ENCODE data around the gene TECTB.

Gene TECTB

DNA sequence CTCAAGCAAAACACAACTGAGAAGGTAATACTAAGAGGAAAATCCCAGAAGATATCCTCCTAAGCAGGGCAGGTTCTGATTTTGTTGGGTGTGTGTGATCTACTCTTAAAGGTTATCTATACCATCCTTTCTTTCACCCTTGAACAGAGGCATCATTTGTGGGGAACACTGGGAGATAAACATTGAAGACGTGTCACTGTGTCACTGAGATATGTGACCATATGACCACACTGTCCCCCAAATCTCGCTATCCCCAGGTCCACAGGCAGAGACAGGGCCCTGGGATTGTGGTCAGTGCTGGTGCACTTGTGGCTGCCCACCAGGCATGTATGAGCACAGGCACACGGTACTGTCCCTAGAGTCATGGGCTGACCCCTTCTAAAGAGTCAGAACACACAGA is 30.0 kb downstream of the TECTB start:
- DNase-seq: no peak

DNA sequence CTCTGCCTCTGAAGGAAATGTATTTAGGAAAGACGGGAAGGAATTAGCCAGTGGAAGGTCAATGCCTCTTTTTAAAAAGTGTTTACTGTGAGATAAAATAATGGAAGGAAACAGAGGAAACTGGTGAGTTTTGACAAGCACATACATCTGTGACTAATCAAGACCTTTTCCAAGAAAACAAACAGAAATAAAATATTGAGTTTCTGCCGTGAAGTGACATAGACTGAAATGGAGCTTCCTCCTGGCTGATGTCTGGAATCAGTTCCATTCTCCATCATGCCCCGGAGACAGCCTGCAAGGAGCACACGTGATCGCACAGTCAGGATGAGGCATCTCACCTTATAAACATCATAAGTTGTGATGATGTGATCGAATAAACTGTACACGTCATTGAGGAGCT is 30.7 kb downstream of the TECTB start:
- no peak for DNase-seq

DNA sequence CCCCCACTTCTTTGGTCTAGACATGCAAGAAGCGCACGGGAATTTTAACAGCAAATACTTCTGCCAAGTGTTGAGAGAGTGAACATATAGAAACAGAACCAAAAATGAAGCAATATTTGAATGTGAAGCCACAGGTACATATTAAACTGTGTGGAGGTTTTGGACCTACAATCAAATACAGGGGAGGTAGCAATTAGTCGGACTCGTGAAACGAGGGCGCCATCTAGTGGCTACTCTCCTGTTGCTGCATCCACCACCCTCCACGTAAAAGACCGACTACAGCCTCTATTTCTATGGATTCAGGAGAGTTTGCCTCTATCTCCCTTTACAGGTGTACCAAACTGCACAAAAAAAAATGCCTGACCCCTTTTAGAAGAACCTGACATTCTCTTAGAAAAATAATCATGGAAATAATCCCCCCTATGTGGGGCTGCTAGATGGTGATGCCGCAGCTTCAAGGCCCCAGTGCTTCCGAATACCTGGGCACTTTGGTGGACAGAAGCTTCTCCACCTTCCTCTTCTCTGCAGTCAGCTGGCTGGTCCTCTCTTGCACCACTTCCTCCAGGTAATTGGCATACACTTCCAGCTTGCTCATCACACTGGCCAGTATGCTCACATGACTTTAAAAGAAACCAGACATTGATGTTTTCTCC is 31.7 kb downstream of the TECTB start:
- DNase-seq: peak; percentile 5

DNA sequence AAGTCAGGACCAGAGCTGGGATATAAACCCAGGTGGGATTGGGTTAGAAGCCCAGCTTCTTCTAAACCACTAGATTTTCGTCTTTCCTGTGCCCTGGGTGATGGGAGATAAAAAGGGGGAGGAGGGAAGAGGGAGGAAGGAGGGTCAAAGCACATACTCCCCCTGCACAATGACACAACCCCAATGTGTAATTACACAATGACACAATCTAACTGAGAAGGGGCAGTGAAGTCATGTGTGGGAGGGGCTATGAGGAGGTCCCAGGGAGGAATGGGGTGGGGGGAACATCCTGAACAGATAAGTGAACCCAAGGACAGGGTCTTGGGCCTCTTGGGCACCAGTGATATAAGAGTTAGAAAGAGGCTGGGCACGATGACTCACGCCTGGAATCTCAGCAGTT is 44.5 kb downstream of the TECTB start:
- DNase-seq: no peak

DNA sequence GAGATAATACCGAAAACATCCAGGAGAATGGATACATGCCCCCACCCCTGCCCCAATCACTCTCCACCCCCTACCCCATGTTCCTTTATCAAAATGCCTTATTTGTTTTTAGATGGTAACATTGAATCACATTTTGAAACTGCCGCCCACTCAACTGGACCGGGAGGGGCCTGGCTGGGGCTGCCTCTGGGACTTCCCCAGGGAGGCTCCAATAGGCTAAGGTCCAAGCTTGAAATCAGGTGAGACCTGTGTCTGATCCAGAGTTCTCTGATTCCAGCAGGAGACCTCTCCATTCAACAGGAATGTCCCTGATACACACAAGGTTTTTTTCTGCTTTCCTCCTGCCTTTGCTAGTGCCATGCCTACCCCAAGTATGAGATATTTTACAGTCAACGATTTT is 47.0 kb downstream of the TECTB start:
- DNase-seq: no peak

DNA sequence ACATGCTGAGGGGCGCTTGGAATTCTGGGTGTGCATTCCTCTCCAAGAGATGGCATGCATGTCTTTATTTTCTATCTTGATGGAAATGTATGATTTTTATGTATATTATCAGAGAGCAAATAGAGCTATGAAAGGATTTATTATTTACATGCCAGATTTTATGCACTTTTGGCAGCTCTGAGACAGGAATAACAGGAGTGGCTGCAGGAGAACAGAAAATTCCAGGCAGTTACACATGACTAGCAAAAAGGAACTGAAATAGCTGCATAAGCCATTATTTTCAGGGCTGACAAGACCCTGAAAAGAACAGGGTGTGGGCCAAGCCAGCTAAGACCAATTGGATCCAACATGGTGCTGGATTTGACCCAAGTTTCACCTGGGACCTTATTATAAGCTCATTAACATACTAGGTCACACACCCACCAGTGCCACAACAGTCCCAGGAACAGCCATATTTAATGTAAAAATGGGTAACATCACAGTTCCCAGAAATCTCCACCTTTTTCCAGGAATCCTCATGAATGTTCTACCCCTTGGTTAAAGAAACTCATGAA is 47.5 kb downstream of the TECTB start:
- DNase-seq: no peak

DNA sequence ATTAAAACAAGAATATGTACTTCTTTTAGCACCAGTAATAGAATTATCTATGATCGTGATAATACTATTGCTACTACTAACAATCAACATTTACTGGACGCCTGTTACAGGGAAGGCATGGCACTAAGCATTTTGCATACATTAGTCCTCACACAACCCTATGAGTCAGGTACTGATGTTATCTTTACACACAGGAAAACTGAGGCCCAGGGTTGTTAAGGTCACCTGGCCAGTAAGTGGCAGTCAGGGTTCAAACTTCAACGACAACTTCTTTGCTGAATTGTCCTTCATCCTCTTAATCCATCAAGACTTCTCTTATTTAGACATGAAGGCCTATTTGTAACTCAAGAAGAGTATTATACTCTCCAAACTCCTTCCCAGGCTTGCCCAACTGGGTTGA is 48.8 kb downstream of the TECTB start:
- DNase-seq: no peak

DNA sequence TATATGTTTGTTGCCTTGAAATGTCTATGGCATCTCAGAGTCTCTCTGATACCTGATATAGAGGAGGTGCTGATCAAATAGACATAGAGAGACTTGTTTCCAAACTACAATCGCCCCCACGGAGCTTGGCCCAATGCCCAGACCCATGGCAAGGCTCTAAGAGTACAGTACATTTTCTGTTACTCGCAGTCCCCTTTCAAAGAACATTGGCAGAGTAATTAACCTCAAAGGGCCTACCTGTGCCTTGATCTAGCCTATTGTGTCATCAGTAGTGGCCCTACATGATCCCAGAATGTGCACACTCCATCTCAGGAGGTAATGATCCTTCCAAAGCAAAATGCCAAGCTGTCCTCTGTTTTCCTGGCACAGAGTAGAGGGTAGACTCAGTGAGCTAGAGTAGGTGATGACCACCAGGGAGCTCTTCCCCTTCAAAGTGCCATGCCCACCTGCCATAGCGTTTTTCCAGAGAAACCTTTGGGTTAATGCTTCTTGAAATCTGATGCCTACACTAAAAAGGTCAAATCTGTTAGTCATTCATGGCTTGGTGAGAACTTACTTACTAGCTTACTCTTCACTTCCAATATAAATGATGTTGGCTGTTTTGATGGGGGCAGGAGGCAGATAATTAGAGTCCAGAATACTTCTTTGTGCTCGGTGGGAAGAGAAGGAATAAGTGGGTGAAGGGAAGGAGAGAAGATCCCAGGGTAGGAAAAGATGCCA is 49.5 kb downstream of the TECTB start:
- no peak for DNase-seq

DNA sequence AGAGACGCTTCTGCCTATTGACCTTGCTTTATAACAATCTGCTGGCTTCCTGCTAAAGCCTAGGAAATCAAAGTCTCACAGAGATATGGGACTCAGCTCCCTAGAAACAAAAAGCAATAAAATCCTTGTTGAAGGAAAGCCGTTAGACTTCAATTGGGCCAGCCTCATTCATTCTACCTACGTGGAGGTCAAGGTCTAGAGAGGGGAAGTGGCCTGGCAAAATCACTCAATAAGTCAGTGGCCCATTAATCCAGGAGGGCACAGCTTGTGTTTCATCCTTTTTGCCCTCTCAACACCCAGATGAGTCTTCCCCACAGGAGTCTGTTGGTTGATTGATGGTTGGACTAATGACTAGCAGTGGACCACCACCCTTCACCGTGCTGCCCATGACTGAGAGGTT is 50.3 kb downstream of the TECTB start:
- DNase-seq: no peak

DNA sequence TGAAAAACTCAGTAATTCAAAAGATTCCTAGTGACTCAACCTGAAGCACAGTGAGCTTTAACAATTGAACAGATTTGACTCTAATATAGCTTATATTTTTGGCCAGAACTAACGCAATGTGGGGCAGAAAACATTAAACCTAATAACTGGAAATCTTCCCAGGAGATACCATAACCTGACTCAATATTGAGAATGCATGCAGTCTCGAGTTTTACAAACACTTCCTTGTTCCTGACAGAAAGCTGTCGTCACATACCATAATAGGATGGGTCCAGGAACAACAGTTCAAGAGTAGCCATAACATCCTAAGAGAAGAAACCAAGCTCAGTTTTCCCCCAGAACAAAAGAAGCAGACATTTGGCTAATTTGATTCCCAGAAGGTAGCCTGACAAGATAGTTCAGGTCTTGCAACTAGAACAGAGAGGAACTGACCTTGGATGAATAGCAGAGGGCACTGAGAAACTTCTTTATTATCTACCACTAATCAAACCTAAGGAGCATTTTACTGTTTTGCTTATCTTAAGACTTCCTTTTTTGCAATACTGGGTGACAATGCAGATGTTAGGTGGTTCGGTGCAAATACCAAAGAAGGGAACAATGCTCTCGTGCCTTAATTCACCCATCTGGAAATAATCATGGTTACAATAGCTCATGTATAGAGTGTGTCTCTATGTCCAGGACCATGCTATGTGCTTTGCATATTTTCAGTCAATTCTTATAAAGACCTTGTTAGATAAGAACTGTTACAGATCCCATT is 52.1 kb downstream of the TECTB start:
- DNase-seq: no peak

DNA sequence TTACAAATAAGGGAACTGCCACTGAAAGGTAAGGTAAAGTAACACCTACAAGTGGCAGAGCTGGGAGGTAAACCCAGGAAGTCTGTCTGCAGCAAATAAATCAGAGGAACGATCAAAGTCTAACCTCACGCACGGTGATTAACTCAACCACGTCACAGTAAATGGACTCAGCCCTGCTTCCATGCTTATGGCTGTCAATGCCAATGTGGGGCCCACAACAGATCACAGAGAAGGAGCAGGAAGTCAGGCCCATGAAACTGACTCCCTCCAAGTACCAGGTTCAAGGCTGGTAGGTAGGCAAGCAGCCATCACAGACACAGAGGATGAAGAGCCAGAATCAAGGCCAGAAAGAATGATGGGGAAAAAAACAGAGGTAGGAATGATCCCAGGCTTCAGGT is 52.7 kb downstream of the TECTB start:
- no peak for DNase-seq

DNA sequence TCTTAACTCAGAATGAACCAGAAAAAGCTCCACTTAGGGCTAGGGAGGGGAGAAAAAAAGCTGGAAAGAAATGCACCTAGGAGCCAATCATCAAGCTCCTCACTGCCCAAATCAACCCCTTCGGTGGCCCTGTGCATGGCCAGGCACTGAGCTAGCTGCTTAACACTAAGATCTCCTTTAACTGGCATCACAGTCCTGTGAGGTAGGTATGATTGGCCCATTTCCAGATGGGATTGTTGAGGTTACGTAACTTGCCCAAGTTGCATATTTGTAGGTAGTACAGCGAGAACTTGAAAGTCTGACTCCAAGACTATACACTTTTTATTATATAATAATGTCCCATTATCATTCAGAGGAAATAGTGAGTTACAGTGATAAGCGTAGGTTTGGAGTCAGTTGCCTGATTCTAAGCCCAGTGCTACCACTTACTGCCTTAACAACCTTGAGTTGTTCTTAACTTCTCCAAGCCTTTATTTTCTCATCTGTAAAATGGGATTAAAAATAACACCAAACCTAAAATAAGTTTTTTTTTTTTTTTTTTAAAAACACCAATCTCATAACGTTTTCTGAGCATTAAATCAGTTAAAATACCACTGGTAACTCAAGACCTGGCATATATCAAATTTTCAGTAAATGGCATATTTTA is 53.5 kb downstream of the TECTB start:
- no peak for DNase-seq

DNA sequence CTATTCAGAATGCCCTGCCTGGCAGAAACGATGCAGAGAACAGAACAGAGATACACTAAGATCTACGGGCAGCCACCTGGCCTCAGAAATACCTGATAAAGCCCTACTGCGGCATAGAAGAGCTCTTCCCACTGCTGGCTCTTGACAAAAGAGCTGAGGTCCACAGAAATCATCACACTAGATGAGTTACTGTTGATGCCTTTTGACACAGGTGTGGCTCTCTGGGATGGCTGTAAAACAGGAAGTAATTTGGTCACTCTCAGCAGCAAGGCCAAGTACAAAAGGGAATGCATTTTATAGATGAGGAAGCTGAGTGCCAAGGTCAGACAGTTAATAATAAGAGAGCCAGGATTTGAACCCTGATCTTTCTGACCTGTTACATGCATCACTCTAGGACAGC is 55.8 kb downstream of the TECTB start:
- no peak for DNase-seq

DNA sequence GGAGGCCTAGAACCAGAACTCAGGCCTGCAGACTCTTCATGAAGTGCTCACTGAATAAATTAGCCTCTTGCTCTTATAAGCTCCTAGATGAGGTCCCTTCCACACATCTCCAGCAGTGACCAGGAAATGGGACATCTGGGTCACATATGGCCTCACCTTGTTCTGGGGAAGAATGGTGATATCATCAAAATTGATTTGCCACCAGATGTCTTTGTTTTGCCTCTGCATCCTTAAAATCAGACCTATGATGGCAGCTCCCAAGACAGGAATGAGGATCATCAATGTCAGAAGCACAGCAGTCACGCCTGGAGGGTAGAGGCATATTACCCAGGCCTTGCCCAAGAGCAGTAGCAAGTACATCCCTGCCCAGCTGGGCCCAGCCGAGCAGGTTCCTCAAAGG is 57.4 kb downstream of the TECTB start:
- DNase-seq: no peak

DNA sequence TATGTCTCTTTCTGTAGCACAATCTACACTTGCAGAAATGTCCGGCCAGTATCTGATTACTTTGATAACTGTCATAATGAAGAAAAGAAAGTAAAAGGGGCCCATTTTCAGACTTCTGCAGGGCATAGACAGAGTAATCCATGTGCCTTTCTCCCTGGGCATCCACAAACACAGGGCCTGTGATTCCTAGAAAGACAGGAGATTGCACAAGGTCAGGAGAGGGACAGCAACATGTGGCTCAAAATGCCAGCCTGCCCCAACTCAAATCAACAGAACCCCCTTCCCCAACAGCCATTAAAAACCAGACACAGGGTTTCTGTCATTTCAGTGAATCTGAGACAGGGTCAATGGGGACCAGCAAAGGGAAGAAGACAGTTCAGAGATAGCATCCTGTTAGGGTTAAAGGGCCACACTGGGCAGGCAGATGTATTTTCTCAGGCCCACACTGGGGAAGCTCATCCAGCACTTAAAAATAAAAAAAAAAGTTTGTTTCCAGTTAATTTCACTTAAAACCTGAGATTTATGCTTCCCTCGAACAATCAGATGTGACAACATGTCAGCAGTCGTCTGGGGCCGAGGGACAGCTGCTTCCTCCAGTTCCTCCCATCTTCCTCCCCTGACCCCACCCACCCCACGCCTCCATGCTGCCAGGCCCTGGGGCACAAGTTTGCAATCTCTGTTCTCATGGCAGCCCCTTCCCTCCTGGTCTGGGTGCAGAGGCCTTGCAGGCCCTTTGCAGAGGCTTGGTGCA is 60.0 kb downstream of the TECTB start:
- no peak for DNase-seq

DNA sequence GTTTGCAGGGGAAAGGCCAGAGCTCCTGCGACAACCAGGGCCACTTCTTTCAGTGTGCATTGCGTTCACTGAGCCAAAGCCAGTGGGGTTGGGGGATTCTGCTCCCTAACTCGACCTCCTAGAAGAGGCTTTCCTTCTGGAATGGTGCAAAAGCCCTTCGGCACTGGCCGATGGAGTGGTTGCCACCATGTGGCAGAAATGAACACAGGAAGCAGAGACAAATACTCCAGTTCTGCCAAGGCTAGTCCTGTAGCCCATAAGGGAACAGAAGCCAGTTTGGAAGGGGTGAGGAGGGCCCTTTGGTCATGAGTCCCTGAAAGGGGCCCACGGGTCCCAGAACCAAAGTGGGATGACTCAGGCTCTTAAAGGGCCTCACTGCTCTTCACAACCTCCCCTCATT is 61.1 kb downstream of the TECTB start:
- DNase-seq: no peak

DNA sequence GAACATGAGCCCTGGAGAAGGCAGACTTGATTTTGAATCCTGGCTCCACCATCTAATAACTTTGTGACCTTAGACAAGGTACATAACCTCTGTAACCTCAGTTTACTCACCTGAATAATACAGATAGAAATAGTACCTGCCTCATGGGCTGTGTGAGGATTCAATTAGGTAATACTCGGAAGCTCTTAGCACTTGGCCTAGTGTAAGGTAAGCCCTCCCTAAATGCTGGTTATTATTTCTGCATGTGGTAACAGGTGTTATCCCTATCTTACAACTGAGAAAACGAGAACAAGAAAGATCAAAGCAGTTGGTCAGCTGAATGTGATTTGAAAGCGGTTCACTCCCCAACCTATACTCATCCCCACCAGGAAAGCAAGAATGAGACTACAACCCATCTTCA is 62.0 kb downstream of the TECTB start:
- no peak for DNase-seq

DNA sequence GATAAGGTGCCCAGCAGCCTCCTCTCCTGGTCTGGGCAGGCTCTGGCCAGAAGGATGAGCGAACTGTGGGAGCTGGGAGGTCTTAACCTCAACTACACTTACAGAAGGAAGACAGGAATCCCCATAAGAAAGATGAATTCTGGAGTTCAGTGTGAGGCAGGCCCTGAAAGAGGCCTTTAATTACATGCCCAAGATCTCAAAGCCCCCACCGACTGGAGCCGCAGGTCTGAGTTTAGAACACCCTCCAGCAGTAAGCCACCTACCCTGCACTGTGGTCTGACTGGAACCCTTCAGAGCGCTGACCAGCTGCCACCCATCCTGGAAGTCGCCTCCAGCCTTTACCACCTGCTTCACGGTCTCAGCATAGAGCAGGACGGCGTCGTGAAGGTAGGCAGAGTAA is 62.5 kb downstream of the TECTB start:
- DNase-seq: no peak

DNA sequence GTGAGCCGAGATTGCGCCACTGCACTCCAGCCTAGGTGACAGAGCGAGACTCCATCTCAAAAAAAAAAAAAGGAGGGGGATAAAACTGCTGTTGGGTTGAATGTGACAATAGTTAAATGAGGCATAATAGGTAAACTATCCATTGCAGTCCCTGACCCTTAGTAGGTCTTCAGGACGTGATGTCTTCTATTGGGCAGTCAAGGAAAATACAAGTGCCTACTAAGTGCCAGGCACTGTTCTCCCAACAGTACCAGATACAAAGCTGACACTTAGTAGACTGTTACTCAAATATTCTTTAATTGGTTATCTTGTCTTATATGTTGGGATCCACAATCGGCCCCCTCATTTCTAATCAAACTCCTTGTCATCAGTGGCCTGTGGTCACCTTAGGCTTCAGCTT is 63.6 kb downstream of the TECTB start:
- no peak for DNase-seq

DNA sequence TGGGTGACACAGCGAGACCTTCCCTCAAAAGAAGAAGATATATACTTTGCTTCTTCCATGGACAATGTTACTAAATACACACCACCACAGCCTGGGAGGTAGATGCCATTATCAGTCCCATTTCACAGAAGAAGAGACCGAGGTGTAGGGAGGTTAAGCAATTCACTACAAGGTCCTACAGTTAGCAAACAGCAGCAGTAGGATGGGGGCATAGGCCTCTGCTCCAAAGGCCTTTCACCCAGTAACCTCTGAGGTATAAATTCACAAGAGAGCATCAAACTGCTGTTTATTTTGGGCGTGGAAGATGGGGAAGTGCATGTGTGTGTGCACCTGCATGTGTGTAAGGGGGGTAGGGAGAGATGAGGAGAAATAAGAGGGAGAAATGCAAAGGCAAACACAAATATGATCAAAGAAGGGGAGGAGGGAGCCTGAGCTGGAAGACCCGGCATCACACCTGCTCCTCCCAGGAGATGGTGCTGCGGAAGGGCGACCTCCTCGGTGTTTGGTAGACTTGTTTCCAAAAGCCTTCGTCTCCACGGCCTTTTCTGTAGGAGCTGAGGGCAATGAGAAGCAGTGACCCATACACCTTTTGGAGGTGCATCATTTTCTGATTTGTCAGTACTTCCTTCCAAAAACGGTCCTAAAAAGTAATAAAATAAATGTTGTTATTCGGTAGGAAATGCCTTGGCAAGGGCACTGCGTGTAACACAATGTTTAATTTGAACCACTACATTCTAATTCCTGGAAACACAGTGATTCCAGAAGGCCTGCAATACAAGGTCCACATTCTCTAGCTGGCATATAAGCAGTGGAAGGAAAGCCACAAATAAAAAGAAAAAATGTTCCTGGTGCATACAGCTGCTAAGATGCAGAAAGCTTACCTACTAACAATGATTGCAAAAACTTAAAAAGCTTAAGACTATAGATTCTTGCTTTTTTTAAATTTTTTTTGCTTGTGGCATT is 64.8 kb downstream of the TECTB start:
- no peak for DNase-seq

DNA sequence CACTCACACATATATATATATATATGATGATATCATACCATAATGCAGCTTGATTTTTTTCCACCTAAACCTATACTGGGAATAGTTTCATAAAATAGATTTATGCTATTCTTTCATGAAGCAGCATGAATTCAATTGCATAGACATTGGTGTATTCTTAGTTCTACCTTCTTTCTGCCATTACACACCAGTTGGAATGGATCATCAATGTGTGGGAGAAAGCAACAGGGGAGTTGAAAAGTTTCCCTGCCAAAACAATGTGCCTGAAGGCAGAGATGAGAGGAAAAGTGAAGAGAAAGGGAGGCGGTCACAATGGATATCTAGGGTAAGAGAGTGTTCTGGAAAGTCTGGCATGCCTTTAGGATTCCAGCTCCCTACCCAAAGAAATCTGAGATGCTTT is 65.6 kb downstream of the TECTB start:
- DNase-seq: no peak
